GM23338 (cell line): ENCODE data around the gene HHAT.

Experiments
- CTCF ChIP-seq, 2 experiments: fragments of 200-600 bp in 1 of 2; sonication (generic) in 1 of 2; conservative IDR thresholded peaks; 2 replicates each; pipeline versions ENCODE4 v1.5.1 to v1.6.1; 2016 to 2017; ENCODE audit warnings: antibody characterized with exemption in 2 of 2, low read depth in 2 of 2, mild to moderate bottlenecking in 2 of 2, moderate library complexity in 1 of 2
- EZH2 ChIP-seq: fragments of 200-600 bp; sonication (generic); IDR thresholded peaks from one replicate; pipeline ENCODE4 v1.8.0; 2017; ENCODE audit warnings: antibody characterized with exemption, mild to moderate bottlenecking, low read depth; ENCODE audit not compliant: unreplicated experiment
- EZH2phosphoT487 ChIP-seq: fragments of 200-600 bp; sonication (generic); IDR thresholded peaks from one replicate; pipeline ENCODE4 v1.8.1; 2018; ENCODE audit warnings: antibody characterized with exemption; ENCODE audit not compliant: unreplicated experiment
- JUNB ChIP-seq: IDR thresholded peaks from one replicate; pipeline ENCODE4 v1.6.1; 2016; ENCODE audit warnings: antibody characterized with exemption; ENCODE audit not compliant: unreplicated experiment
- POLR2AphosphoS5 ChIP-seq: IDR thresholded peaks from 2 replicates; pipeline ENCODE4 v1.6.1; 2016; ENCODE audit warnings: antibody characterized with exemption, low read depth
- STAT1 ChIP-seq: IDR thresholded peaks from one replicate; pipeline ENCODE4 v1.6.1; 2016; ENCODE audit warnings: antibody characterized with exemption; ENCODE audit not compliant: unreplicated experiment
- ZNF114 ChIP-seq: fragments of 250-450 bp; sonication (Bioruptor Pico); IDR thresholded peaks from 2 replicates; pipeline ENCODE4 v1.5.0; 2020; ENCODE audit warnings: mild to moderate bottlenecking, moderate library complexity
- TF ChIP-seq, protein P1 (sequence below): IDR thresholded peaks from one replicate; pipeline ENCODE4 v1.6.1; 2018; ENCODE audit warnings: antibody characterized with exemption; ENCODE audit not compliant: unreplicated experiment

GRCh38 chr1:210301615-210302000 lies 27.1 kb upstream of the HHAT start:
- no peak for TF ChIP-seq CTCF (conservative IDR thresholded peaks at IDR 0.05; ENCODE audit: low read depth in 2 of 2)
- TF ChIP-seq ZNF114 (CRISPR knock-in tag): no peak
- TF ChIP-seq EZH2phosphoT487: no peak
- no peak for TF ChIP-seq POLR2AphosphoS5
- no peak for TF ChIP-seq JUNB
- no peak for TF ChIP-seq EZH2
- TF ChIP-seq STAT1: no peak
- TF ChIP-seq, protein P1, sequence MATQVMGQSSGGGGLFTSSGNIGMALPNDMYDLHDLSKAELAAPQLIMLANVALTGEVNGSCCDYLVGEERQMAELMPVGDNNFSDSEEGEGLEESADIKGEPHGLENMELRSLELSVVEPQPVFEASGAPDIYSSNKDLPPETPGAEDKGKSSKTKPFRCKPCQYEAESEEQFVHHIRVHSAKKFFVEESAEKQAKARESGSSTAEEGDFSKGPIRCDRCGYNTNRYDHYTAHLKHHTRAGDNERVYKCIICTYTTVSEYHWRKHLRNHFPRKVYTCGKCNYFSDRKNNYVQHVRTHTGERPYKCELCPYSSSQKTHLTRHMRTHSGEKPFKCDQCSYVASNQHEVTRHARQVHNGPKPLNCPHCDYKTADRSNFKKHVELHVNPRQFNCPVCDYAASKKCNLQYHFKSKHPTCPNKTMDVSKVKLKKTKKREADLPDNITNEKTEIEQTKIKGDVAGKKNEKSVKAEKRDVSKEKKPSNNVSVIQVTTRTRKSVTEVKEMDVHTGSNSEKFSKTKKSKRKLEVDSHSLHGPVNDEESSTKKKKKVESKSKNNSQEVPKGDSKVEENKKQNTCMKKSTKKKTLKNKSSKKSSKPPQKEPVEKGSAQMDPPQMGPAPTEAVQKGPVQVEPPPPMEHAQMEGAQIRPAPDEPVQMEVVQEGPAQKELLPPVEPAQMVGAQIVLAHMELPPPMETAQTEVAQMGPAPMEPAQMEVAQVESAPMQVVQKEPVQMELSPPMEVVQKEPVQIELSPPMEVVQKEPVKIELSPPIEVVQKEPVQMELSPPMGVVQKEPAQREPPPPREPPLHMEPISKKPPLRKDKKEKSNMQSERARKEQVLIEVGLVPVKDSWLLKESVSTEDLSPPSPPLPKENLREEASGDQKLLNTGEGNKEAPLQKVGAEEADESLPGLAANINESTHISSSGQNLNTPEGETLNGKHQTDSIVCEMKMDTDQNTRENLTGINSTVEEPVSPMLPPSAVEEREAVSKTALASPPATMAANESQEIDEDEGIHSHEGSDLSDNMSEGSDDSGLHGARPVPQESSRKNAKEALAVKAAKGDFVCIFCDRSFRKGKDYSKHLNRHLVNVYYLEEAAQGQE: no peak
